Neural cell (in vitro differentiated cells): ENCODE measurements around the gene PNISR.

Experiments
- EZH2 ChIP-seq: fragments of 200-600, 300-800 bp; shearing (Covaris generic), sonication (generic); IDR thresholded peaks from 2 replicates; pipeline ENCODE4 v1.6.1; 2014; ENCODE audit warnings: antibody characterized with exemption, low read length, borderline replicate concordance, mild to moderate bottlenecking; ENCODE audit not compliant: insufficient read depth, poor library complexity, severe bottlenecking
- MXI1 ChIP-seq: fragments of 450-650 bp; conservative IDR thresholded peaks from 2 replicates; pipeline ENCODE4 v1.6.1; 2014; ENCODE audit warnings: antibody characterized with exemption, mild to moderate bottlenecking; ENCODE audit not compliant: poor library complexity, severe bottlenecking
- POLR2AphosphoS5 ChIP-seq: IDR thresholded peaks from 2 replicates; pipeline ENCODE4 v1.6.1; 2012
- RAD21 ChIP-seq: fragments of 450-650 bp; conservative IDR thresholded peaks from 2 replicates; pipeline ENCODE4 v1.6.1; 2014; ENCODE audit warnings: antibody characterized with exemption, mild to moderate bottlenecking, moderate library complexity
- TAF1 ChIP-seq: IDR thresholded peaks from 2 replicates; pipeline ENCODE4 v1.6.1; 2012; ENCODE audit warnings: low read depth
- TF ChIP-seq, protein P1 (sequence below): fragments of 450-650 bp; IDR thresholded peaks from 2 replicates; pipeline ENCODE4 v1.5.1; 2014; ENCODE audit warnings: antibody characterized with exemption, mild to moderate bottlenecking, moderate library complexity; ENCODE audit not compliant: poor library complexity, severe bottlenecking
- TF ChIP-seq, protein P2 (sequence below): IDR thresholded peaks from 2 replicates; pipeline ENCODE4 v1.6.1; 2012; ENCODE audit warnings: borderline replicate concordance

DNA sequence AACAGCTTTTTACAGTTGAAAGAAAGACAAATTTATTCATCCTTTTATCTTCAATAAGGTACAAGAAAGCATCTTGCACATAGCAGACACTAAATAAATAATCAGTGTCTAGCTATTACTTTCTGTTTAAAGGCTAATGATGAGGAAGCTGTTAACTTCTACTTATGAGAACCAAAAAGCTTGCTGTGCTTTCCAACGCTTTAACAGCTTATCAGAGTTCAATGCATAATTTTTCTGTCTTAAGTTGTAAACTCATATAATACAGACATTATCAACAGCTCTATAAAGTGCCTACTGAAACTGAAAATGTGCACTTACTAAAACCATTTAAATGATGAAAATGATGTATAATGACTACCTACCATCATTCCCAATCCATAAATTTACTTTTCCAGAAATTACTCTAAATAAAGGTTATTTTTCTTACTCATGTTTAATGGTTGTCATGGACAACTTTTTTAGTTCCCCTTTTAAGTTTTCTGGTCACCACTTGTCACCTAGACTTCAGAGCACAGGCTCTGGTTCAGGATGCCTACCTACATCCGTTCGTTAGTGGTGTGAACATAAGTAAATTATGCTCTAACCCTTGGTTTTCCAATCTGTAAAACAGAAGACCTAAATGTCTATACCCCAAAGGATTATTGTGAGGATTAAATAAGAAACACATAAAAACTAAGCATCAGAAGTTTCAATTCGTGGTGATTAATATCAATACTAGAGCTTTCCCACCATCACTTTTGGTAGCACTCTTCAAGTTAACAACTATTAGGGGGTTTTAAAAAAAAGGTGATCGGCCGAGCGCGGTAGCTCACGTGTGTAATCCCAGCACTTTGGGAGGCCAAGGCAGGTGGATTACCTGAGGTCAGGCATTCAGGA is 8.0 kb downstream of the PNISR start:
- no peak for TF ChIP-seq MXI1
- TF ChIP-seq, protein P1, sequence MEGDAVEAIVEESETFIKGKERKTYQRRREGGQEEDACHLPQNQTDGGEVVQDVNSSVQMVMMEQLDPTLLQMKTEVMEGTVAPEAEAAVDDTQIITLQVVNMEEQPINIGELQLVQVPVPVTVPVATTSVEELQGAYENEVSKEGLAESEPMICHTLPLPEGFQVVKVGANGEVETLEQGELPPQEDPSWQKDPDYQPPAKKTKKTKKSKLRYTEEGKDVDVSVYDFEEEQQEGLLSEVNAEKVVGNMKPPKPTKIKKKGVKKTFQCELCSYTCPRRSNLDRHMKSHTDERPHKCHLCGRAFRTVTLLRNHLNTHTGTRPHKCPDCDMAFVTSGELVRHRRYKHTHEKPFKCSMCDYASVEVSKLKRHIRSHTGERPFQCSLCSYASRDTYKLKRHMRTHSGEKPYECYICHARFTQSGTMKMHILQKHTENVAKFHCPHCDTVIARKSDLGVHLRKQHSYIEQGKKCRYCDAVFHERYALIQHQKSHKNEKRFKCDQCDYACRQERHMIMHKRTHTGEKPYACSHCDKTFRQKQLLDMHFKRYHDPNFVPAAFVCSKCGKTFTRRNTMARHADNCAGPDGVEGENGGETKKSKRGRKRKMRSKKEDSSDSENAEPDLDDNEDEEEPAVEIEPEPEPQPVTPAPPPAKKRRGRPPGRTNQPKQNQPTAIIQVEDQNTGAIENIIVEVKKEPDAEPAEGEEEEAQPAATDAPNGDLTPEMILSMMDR: no peak
- no peak for TF ChIP-seq TAF1
- TF ChIP-seq, protein P2, sequence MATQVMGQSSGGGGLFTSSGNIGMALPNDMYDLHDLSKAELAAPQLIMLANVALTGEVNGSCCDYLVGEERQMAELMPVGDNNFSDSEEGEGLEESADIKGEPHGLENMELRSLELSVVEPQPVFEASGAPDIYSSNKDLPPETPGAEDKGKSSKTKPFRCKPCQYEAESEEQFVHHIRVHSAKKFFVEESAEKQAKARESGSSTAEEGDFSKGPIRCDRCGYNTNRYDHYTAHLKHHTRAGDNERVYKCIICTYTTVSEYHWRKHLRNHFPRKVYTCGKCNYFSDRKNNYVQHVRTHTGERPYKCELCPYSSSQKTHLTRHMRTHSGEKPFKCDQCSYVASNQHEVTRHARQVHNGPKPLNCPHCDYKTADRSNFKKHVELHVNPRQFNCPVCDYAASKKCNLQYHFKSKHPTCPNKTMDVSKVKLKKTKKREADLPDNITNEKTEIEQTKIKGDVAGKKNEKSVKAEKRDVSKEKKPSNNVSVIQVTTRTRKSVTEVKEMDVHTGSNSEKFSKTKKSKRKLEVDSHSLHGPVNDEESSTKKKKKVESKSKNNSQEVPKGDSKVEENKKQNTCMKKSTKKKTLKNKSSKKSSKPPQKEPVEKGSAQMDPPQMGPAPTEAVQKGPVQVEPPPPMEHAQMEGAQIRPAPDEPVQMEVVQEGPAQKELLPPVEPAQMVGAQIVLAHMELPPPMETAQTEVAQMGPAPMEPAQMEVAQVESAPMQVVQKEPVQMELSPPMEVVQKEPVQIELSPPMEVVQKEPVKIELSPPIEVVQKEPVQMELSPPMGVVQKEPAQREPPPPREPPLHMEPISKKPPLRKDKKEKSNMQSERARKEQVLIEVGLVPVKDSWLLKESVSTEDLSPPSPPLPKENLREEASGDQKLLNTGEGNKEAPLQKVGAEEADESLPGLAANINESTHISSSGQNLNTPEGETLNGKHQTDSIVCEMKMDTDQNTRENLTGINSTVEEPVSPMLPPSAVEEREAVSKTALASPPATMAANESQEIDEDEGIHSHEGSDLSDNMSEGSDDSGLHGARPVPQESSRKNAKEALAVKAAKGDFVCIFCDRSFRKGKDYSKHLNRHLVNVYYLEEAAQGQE: no peak
- no peak for TF ChIP-seq EZH2
- TF ChIP-seq POLR2AphosphoS5: no peak
- TF ChIP-seq RAD21: no peak
